ENCODE measurements around the gene VTI1B.

DNA sequence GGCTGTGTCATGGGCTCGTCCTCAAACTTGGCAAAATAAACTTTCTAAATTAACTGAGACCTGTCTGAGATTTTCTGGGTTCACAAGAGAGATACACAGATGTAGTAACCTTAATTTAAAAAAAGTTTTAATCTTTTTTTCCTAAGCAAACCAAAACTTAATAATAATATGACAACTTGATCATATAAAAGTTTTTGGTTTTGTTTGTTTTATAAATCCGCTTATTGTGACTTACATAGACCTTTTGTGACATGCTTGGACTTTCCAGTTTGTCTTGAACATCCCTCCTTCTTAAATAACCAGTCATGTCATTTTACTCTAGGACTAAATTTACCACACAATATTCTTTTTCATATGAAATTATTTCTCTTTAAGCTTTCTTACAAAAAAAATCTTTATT lies 35.8 kb upstream of the VTI1B start:
- TF ChIP-seq, protein P1, sequence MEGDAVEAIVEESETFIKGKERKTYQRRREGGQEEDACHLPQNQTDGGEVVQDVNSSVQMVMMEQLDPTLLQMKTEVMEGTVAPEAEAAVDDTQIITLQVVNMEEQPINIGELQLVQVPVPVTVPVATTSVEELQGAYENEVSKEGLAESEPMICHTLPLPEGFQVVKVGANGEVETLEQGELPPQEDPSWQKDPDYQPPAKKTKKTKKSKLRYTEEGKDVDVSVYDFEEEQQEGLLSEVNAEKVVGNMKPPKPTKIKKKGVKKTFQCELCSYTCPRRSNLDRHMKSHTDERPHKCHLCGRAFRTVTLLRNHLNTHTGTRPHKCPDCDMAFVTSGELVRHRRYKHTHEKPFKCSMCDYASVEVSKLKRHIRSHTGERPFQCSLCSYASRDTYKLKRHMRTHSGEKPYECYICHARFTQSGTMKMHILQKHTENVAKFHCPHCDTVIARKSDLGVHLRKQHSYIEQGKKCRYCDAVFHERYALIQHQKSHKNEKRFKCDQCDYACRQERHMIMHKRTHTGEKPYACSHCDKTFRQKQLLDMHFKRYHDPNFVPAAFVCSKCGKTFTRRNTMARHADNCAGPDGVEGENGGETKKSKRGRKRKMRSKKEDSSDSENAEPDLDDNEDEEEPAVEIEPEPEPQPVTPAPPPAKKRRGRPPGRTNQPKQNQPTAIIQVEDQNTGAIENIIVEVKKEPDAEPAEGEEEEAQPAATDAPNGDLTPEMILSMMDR (IDR thresholded peaks at IDR 0.05): no peak
- TF ChIP-seq POLR2A (IDR thresholded peaks at IDR 0.05): no peak
